Common myeloid progenitor, CD34-positive (primary cell): ENCODE data around the gene TBCEL.
"Not testable (repeated sequence)": the region's sequence is repeated elsewhere in the genome, so short reads cannot be mapped to it uniquely, and the experiment has no call there.

Experiments
- CTCF ChIA-PET: fragments of 350-600 bp; sonication (Branson Sonifier 250); formaldehyde crosslinking; loops from one replicate; lab custom pipeline; 2021; ENCODE audit warnings: antibody characterized with exemption; lab: Charles Lee
- POLR2A ChIA-PET: fragments of 350-600 bp; sonication (Branson Sonifier 250); formaldehyde crosslinking; loops from one replicate; lab custom pipeline; 2021; ENCODE audit warnings: antibody characterized with exemption; lab: Charles Lee
- DNase-seq, 3 donors: peaks; one replicate each; pipeline versions ENCODE4 v3.0.0 to v3.0.0-alpha.2; 2013
- H3K27ac ChIP-seq, 2 experiments: 1 replicate in 1 of 2; 2 replicates in 1 of 2; pipeline ENCODE4 v1.7.0; 2013; ENCODE audit warnings: inconsistent platforms in 2 of 2, low read length in 2 of 2, mild to moderate bottlenecking in 2 of 2, low read depth in 1 of 2, moderate library complexity in 1 of 2; ENCODE audit not compliant: severe bottlenecking in 2 of 2, insufficient read depth in 1 of 2, poor library complexity in 1 of 2
- H3K27me3 ChIP-seq, 5 experiments: replicated peaks in 2 of 5; 1 replicate in 3 of 5; 2 replicates in 2 of 5; pipeline versions ENCODE4 v1.6.1 to v1.7.0; 2013; ENCODE audit warnings: low read length in 4 of 5, mild to moderate bottlenecking in 2 of 5, moderate library complexity in 2 of 5, inconsistent platforms in 1 of 5; ENCODE audit not compliant: insufficient read depth in 5 of 5, control insufficient read depth in 4 of 5
- H3K36me3 ChIP-seq, 4 experiments: 1 replicate in 2 of 4; 2 replicates in 2 of 4; pipeline versions ENCODE4 v1.6.1 to v1.7.0; 2013; ENCODE audit warnings: low read length in 3 of 4, control low read depth in 1 of 4, mild to moderate bottlenecking in 1 of 4; ENCODE audit not compliant: control insufficient read depth in 4 of 4, insufficient read depth in 4 of 4
- H3K4me1 ChIP-seq, 4 experiments: 1 replicate in 3 of 4; 2 replicates in 1 of 4; pipeline versions ENCODE4 v1.6.1 to v1.7.1; 2013; ENCODE audit warnings: low read length in 3 of 4, mild to moderate bottlenecking in 3 of 4, control low read depth in 1 of 4, inconsistent platforms in 1 of 4, moderate library complexity in 1 of 4; ENCODE audit not compliant: control insufficient read depth in 4 of 4, insufficient read depth in 4 of 4; ENCODE audit errors: control extremely low read depth in 1 of 4
- H3K4me3 ChIP-seq, 7 experiments: 1 replicate in 4 of 7; 2 replicates in 3 of 7; pipeline versions ENCODE4 v1.5.1 to v1.7.0; 2013; ENCODE audit warnings: mild to moderate bottlenecking in 7 of 7, low read length in 6 of 7, moderate library complexity in 6 of 7, inconsistent platforms in 2 of 7, low read depth in 2 of 7, control low read depth in 1 of 7; ENCODE audit not compliant: insufficient read depth in 4 of 7, control insufficient read depth in 1 of 7; ENCODE audit errors: extremely low read depth in 1 of 7
- H3K9me3 ChIP-seq, 5 experiments: 1 replicate in 4 of 5; 2 replicates in 1 of 5; pipeline versions ENCODE4 v1.6.1 to v1.7.1; 2013; ENCODE audit warnings: low read length in 4 of 5, mild to moderate bottlenecking in 2 of 5, inconsistent platforms in 1 of 5, low read depth in 1 of 5, moderate library complexity in 1 of 5; ENCODE audit not compliant: control insufficient read depth in 4 of 5, insufficient read depth in 2 of 5; ENCODE audit errors: control extremely low read depth in 1 of 5
- WGBS: methylation state at CpG from one replicate; pipeline ENCODE4 v1.1.5; 2013; ENCODE audit not compliant: insufficient coverage; 5-methylcytosine and 5-hydroxymethylcytosine counted together

The TBCEL gene

GRCh38 chr11:120998581-120998980 is 25.3 kb upstream of the TBCEL start:
- peaks cover 0 to 3% (median 0%) of the 10 kb centered on the region in 5 experiments for H3K27me3 ChIP-seq
- no peak overlapping the region for H3K4me3 ChIP-seq
- WGBS, result 100% methylated on average over 1 of the region's 1 CpG
- DNase-seq, result no peak
- H3K27ac ChIP-seq, result no peak overlapping the region
- POLR2A ChIA-PET, result no interaction called here
- peaks cover 0 to 9% (median 2%) of the 10 kb centered on the region in 4 experiments for H3K4me1 ChIP-seq
- no peaks in the 10 kb centered on the region for H3K36me3 ChIP-seq
- H3K9me3 ChIP-seq, result no peaks in the 10 kb centered on the region
- CTCF ChIA-PET, result no interaction called here

GRCh38 chr11:121004206-121004840 is 19.6 kb upstream of the TBCEL start:
- H3K4me1 ChIP-seq, result no peaks in the 10 kb centered on the region
- no peaks in the 10 kb centered on the region for H3K36me3 ChIP-seq
- CTCF ChIA-PET, result no interaction called here
- no peak for DNase-seq
- H3K27ac ChIP-seq, result no peak overlapping the region
- no peak overlapping the region for H3K4me3 ChIP-seq
- peaks cover 0 to 15% (median 1%) of the 10 kb centered on the region in 5 experiments for H3K9me3 ChIP-seq
- WGBS, result 92% methylated on average over 2 of the region's 4 CpGs
- H3K27me3 ChIP-seq, result peaks cover 0 to 3% (median 0%) of the 10 kb centered on the region in 5 experiments
- POLR2A ChIA-PET, result no interaction called here

- no peaks in the 10 kb centered on the region for H3K36me3 ChIP-seq
- ChIA-PET POLR2A (no interaction called here), CTCF (interaction anchor here (1.4 kb wide), 1 partner anchor 13 kb away, joined by 3 read pairs; no protein-coding TSS in a partner anchor)
- no peak for DNase-seq
- H3K27me3 ChIP-seq, result peaks cover 0 to 2% (median 0%) of the 10 kb centered on the region in 5 experiments
- 91% methylated on average over 1 of the region's 1 CpG for whole genome bisulfite sequencing
- no peak overlapping the region for H3K4me3 ChIP-seq
- no peak overlapping the region for H3K27ac ChIP-seq
- no peaks in the 10 kb centered on the region for H3K4me1 ChIP-seq
- H3K9me3 ChIP-seq, result peaks cover 0 to 15% (median 1%) of the 10 kb centered on the region in 5 experiments
Observed at GRCh38 chr11:121006922-121007321, 17.0 kb upstream of the TBCEL start.

GRCh38 chr11:121008551-121008950 is 15.4 kb upstream of the TBCEL start:
- no peak for DNase-seq

GRCh38 chr11:121012091-121012490 is 11.8 kb upstream of the TBCEL start:
- no peak for DNase-seq
- POLR2A ChIA-PET, result no interaction called here
- Histone ChIP-seq H3K27ac (no peak overlapping the region), H3K27me3 (peaks cover 0 to 2% (median 0%) of the 10 kb centered on the region in 5 experiments), H3K36me3 (no peaks in the 10 kb centered on the region), H3K4me1 (no peaks in the 10 kb centered on the region), H3K9me3 (peaks cover 0 to 10% (median 1%) of the 10 kb centered on the region in 5 experiments), H3K4me3 (no peak overlapping the region)
- CTCF ChIA-PET, result interaction anchor here (0.9 to 1.0 kb wide), 2 partner anchors 14 to 101 kb away, joined by 3 read pairs; no protein-coding TSS in a partner anchor
- no CpG with 5 or more reads among the region's 1 CpG for WGBS

More at GRCh38 chr11:121008551-121008950, 15.4 kb upstream of the TBCEL start:
- peaks cover 0 to 15% (median 1%) of the 10 kb centered on the region in 5 experiments for H3K9me3 ChIP-seq
- ChIA-PET POLR2A (no interaction called here), CTCF (interaction anchor here (1.1 to 1.4 kb wide), 2 partner anchors 11 to 14 kb away, joined by 3 read pairs; no protein-coding TSS in a partner anchor)
- no peak overlapping the region for H3K4me3 ChIP-seq
- peaks cover 0 to 2% (median 0%) of the 10 kb centered on the region in 5 experiments for H3K27me3 ChIP-seq
- no peak overlapping the region for H3K27ac ChIP-seq
- no peaks in the 10 kb centered on the region for H3K36me3 ChIP-seq
- no peaks in the 10 kb centered on the region for H3K4me1 ChIP-seq

- Histone ChIP-seq H3K27ac (no peak overlapping the region), H3K4me3 (no peak overlapping the region), H3K36me3 (no peaks in the 10 kb centered on the region), H3K27me3 (peaks cover 0 to 3% (median 0%) of the 10 kb centered on the region in 5 experiments), H3K9me3 (peaks cover 0 to 2% (median 0%) of the 10 kb centered on the region in 5 experiments), H3K4me1 (peaks cover 0 to 4% (median 2%) of the 10 kb centered on the region in 4 experiments)
- POLR2A ChIA-PET, result no interaction called here
- WGBS, result no CpG with 5 or more reads among the region's 1 CpG
- CTCF ChIA-PET, result no interaction called here
- no peak for DNase-seq
Observed at GRCh38 chr11:121018746-121019145, 5.2 kb upstream of the TBCEL start.

GRCh38 chr11:121021718-121022117 is 2.2 kb upstream of the TBCEL start:
- DNase-seq, H3K4me3 ChIP-seq, H3K36me3 ChIP-seq, H3K9me3 ChIP-seq, H3K27ac ChIP-seq, CTCF ChIA-PET, POLR2A ChIA-PET, H3K27me3 ChIP-seq: not testable (repeated sequence)
- H3K4me1 ChIP-seq, result peaks cover 7 to 19% (median 14%) of the 10 kb centered on the region in 4 experiments
- 96% methylated on average over 22 of the region's 36 CpGs for WGBS
